NT2/D1 (cell line): ENCODE measurements around the gene GRB7.

ENCODE experiments used
- DNase-seq: peaks from one replicate; pipeline ENCODE4 v3.0.0-alpha.2; 2011; ENCODE audit warnings: low read depth, low spot score
- H3K27me3 ChIP-seq: 2 replicates; pipeline ENCODE4 v1.6.0; 2011; ENCODE audit warnings: mild to moderate bottlenecking; ENCODE audit not compliant: insufficient read length, insufficient read depth
- H3K36me3 ChIP-seq: 2 replicates; pipeline ENCODE4 v1.6.1; 2011; ENCODE audit warnings: mild to moderate bottlenecking, low read length, mixed read lengths; ENCODE audit not compliant: insufficient read depth, insufficient read length
- H3K4me1 ChIP-seq: 2 replicates; pipeline ENCODE4 v1.5.1; 2011; ENCODE audit not compliant: insufficient read depth, insufficient read length
- H3K4me3 ChIP-seq: 2 replicates; pipeline ENCODE4 v1.5.1; 2011; ENCODE audit warnings: low read depth; ENCODE audit not compliant: insufficient read length
- H3K9ac ChIP-seq: 2 replicates; pipeline ENCODE4 v1.6.0; 2011; ENCODE audit warnings: low read depth; ENCODE audit not compliant: insufficient read length
- H3K9me3 ChIP-seq: 2 replicates; pipeline ENCODE4 v1.5.1; 2011; ENCODE audit warnings: mild to moderate bottlenecking, low read length; ENCODE audit not compliant: insufficient read depth
- SUZ12 ChIP-seq: IDR thresholded peaks from 2 replicates; pipeline ENCODE4 v1.6.1; 2011; ENCODE audit not compliant: insufficient read length, insufficient read depth; ENCODE audit errors: extremely low read depth
- YY1 ChIP-seq: IDR thresholded peaks from 2 replicates; pipeline ENCODE4 v1.6.1; 2011; ENCODE audit not compliant: insufficient read length, insufficient read depth
- ZNF274 ChIP-seq: IDR thresholded peaks from 2 replicates; pipeline ENCODE4 v1.6.1; 2011; ENCODE audit warnings: mild to moderate bottlenecking, low read depth, low read length

GRB7 gene

DNA sequence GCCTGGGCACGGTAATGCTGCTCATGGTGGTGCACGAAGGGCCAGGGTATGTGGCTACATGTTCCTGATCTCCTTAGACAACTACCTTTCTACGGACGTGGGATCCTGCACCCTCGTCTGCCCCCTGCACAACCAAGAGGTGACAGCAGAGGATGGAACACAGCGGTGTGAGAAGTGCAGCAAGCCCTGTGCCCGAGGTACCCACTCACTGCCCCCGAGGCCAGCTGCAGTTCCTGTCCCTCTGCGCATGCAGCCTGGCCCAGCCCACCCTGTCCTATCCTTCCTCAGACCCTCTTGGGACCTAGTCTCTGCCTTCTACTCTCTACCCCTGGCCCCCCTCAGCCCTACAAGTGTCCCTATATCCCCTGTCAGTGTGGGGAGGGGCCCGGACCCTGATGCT is 25.9 kb upstream of the GRB7 start:
- H3K4me1 ChIP-seq = peaks cover 6% of the 10 kb centered on the region
- no peaks in the 10 kb centered on the region for H3K9me3 ChIP-seq
- H3K27me3 ChIP-seq = no peaks in the 10 kb centered on the region
- DNase-seq = no peak
- no peak overlapping the region for H3K9ac ChIP-seq
- peaks cover 83% of the 10 kb centered on the region for H3K36me3 ChIP-seq
- H3K4me3 ChIP-seq = no peak overlapping the region
- TF ChIP-seq ZNF274 = no peak
- no peak for TF ChIP-seq SUZ12
- TF ChIP-seq YY1 = no peak

- Histone ChIP-seq H3K9me3 (no peaks in the 10 kb centered on the region), H3K9ac (no peak overlapping the region), H3K36me3 (peaks cover 84% of the 10 kb centered on the region), H3K4me1 (peaks cover 2% of the 10 kb centered on the region), H3K4me3 (no peak overlapping the region), H3K27me3 (no peaks in the 10 kb centered on the region)
- TF ChIP-seq YY1 (no peak), SUZ12 (no peak), ZNF274 (no peak)
- no peak for DNase-seq
Observed at GRCh38 chr17:39714234-39714633, 23.5 kb upstream of the GRB7 start.

GRCh38 chr17:39715375-39716072 is 22.2 kb upstream of the GRB7 start:
- H3K4me1 ChIP-seq = peaks cover 2% of the 10 kb centered on the region
- H3K36me3 ChIP-seq = peaks cover 83% of the 10 kb centered on the region
- no peak overlapping the region for H3K9ac ChIP-seq
- DNase-seq = no peak
- TF ChIP-seq ZNF274 = no peak
- TF ChIP-seq SUZ12 = no peak
- no peak for TF ChIP-seq YY1
- no peaks in the 10 kb centered on the region for H3K27me3 ChIP-seq
- no peak overlapping the region for H3K4me3 ChIP-seq
- H3K9me3 ChIP-seq = no peaks in the 10 kb centered on the region

DNA sequence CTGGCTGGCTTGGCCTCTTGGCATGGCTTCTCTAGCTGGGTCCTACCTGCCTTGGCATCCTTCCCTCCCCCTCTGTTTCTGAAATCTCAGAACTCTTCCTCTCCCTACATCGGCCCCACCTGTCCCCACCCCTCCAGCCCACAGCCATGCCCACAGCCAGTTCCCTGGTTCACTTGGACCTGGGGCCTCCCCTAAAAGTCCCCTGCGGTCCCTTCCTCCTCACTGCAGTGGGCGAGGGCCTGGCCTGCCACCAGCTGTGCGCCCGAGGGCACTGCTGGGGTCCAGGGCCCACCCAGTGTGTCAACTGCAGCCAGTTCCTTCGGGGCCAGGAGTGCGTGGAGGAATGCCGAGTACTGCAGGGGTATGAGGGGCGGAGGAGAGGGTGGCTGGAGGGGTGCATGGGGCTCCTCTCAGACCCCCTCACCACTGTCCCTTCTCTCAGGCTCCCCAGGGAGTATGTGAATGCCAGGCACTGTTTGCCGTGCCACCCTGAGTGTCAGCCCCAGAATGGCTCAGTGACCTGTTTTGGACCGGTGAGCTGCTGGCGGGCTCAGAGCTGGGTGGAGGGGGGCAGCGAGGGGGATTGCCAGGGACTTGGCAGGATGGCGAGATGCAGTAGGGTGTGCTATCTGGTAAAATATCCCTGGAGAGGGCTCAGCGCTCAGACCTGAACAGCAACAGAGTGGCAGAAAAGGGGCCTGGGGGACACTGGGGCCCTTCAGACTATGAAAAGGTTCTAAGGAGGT is 21.5 kb upstream of the GRB7 start:
- H3K9ac ChIP-seq = no peak overlapping the region
- no peaks in the 10 kb centered on the region for H3K27me3 ChIP-seq
- peaks cover 2% of the 10 kb centered on the region for H3K4me1 ChIP-seq
- H3K36me3 ChIP-seq = peaks cover 81% of the 10 kb centered on the region
- DNase-seq = no peak
- no peak overlapping the region for H3K4me3 ChIP-seq
- H3K9me3 ChIP-seq = no peaks in the 10 kb centered on the region
- TF ChIP-seq YY1 = no peak
- TF ChIP-seq ZNF274 = no peak
- TF ChIP-seq SUZ12 = no peak

DNA sequence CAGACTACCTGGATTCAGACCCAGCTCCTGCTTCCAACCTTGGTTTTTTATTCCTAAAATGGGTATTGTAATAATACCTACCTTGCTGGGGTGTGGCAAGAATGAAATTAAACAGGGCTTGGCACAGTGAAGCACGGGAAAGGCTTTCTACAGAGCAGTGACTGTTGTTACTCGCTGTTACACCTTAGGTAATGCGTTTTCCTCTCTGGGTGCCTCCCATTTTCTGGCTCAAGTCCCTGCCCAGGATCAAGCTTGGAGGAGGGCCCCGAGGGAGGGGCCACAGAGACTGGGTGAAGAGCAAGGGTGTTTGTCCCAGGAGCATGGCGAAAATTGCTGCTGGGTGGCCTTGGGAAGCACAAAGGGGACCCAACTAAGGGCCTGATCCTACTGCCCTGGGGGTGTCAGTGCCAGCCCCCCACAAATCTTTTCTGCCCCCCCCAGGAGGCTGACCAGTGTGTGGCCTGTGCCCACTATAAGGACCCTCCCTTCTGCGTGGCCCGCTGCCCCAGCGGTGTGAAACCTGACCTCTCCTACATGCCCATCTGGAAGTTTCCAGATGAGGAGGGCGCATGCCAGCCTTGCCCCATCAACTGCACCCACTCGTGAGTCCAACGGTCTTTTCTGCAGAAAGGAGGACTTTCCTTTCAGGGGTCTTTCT is 20.7 kb upstream of the GRB7 start:
- no peak overlapping the region for H3K9ac ChIP-seq
- TF ChIP-seq YY1 = no peak
- no peak for TF ChIP-seq ZNF274
- TF ChIP-seq SUZ12 = no peak
- H3K4me3 ChIP-seq = no peak overlapping the region
- H3K4me1 ChIP-seq = peaks cover 2% of the 10 kb centered on the region
- no peak for DNase-seq
- no peaks in the 10 kb centered on the region for H3K27me3 ChIP-seq
- H3K36me3 ChIP-seq = peaks cover 80% of the 10 kb centered on the region
- H3K9me3 ChIP-seq = no peaks in the 10 kb centered on the region

- TF ChIP-seq SUZ12 = no peak
- no peak for TF ChIP-seq ZNF274
- TF ChIP-seq YY1 = no peak
- Histone ChIP-seq H3K27me3 (no peaks in the 10 kb centered on the region), H3K36me3 (peaks cover 77% of the 10 kb centered on the region), H3K9me3 (no peaks in the 10 kb centered on the region), H3K4me1 (peaks cover 2% of the 10 kb centered on the region), H3K4me3 (no peak overlapping the region), H3K9ac (no peak overlapping the region)
- DNase-seq = no peak
Observed at GRCh38 chr17:39717660-39718059, 20.1 kb upstream of the GRB7 start.

- peaks cover 84% of the 10 kb centered on the region for H3K36me3 ChIP-seq
- H3K9me3 ChIP-seq = no peaks in the 10 kb centered on the region
- no peaks in the 10 kb centered on the region for H3K27me3 ChIP-seq
- H3K9ac ChIP-seq = no peak overlapping the region
- no peak for DNase-seq
- TF ChIP-seq YY1 (no peak), SUZ12 (no peak), ZNF274 (no peak)
- no peak overlapping the region for H3K4me3 ChIP-seq
- H3K4me1 ChIP-seq = peaks cover 11% of the 10 kb centered on the region
Observed at GRCh38 chr17:39719563-39720355, 18.0 kb upstream of the GRB7 start.
